Measurements from ENCODE around the gene GRID1. TPM values are rescaled to one million over a fixed set of nuclear protein-coding genes. Genes with fewer than 3 reads are reported as not detected.

The GRID1 gene
- total and polyA plus RNA-seq, 5 donors from 2014 or later: not detected

- no peaks in the 10 kb centered on the region for H3K4me1 ChIP-seq (ENCODE audit: control insufficient read depth, insufficient read depth, low read length, poor library complexity, severe bottlenecking)
- no peaks in the 10 kb centered on the region for H3K36me3 ChIP-seq (ENCODE audit: control insufficient read depth, insufficient read depth, low read length)
- no peak overlapping the region for H3K4me3 ChIP-seq (ENCODE audit: low read depth, low read length)
- ATAC-seq (ENCODE audit: low read depth in 2 of 2): no peak
- Mint-ChIP-seq H3K27ac (no peak overlapping the region), H3K9me3 (peaks cover 0 to 17% (median 2%) of the 10 kb centered on the region in 7 donors), H3K4me3 (no peak overlapping the region), H3K36me3 (no peaks in the 10 kb centered on the region), H3K27me3 (no peaks in the 10 kb centered on the region), H3K4me1 (no peaks in the 10 kb centered on the region)
- H3K27ac ChIP-seq (ENCODE audit: insufficient read depth, low read length, poor library complexity, severe bottlenecking): no peak overlapping the region
- no peak for DNase-seq
- H3K27me3 ChIP-seq (ENCODE audit: control insufficient read depth, insufficient read depth, low read length): no peaks in the 10 kb centered on the region
- H3K9me3 ChIP-seq (ENCODE audit: control insufficient read depth in 2 of 2, low read length in 2 of 2): no peaks in the 10 kb centered on the region
Measured at GRCh38 chr10:86283466-86284287, 82.9 kb downstream of the GRID1 start.

- Mint-ChIP-seq H3K27me3 (no peaks in the 10 kb centered on the region), H3K4me1 (no peaks in the 10 kb centered on the region), H3K9me3 (peaks cover 0 to 22% (median 2%) of the 10 kb centered on the region in 7 donors), H3K36me3 (no peaks in the 10 kb centered on the region), H3K27ac (no peak overlapping the region), H3K4me3 (no peak overlapping the region)
- Histone ChIP-seq H3K27ac (ENCODE audit: insufficient read depth, low read length, poor library complexity, severe bottlenecking) (no peak overlapping the region), H3K9me3 (ENCODE audit: control insufficient read depth in 2 of 2, low read length in 2 of 2) (no peaks in the 10 kb centered on the region), H3K36me3 (ENCODE audit: control insufficient read depth, insufficient read depth, low read length) (no peaks in the 10 kb centered on the region), H3K4me3 (ENCODE audit: low read depth, low read length) (no peak overlapping the region), H3K27me3 (ENCODE audit: control insufficient read depth, insufficient read depth, low read length) (no peaks in the 10 kb centered on the region), H3K4me1 (ENCODE audit: control insufficient read depth, insufficient read depth, low read length, poor library complexity, severe bottlenecking) (no peaks in the 10 kb centered on the region)
- ATAC-seq (ENCODE audit: low read depth in 2 of 2) (no peak), DNase-seq (no peak)
Measured at GRCh38 chr10:86282664-86283465, 83.7 kb downstream of the GRID1 start.

DNA sequence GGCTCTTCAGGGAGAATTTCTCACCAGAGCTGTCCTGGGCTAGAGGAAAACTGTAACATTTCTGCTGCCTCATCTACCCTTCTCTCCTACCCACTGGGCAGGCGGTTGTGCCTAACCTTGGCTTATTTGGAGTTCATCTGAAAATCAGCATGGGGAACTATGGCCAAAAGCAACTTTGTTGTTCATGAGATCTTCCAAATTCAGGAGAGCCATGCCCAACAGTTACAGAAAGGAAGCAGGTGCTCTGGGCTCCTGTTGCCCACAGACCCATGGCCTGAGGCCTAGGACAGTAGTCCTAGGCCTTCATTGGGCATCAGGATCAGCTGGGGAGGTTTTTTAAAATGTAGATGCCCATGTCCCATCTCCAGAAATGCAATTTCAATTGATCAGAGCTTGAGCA lies 85.2 kb downstream of the GRID1 start:
- Mint-ChIP-seq H3K27ac (no peak overlapping the region), H3K4me3 (no peak overlapping the region), H3K27me3 (no peaks in the 10 kb centered on the region), H3K4me1 (no peaks in the 10 kb centered on the region), H3K9me3 (peaks cover 0 to 22% (median 5%) of the 10 kb centered on the region in 7 donors), H3K36me3 (no peaks in the 10 kb centered on the region)
- Histone ChIP-seq H3K4me1 (ENCODE audit: control insufficient read depth, insufficient read depth, low read length, poor library complexity, severe bottlenecking) (no peaks in the 10 kb centered on the region), H3K27me3 (ENCODE audit: control insufficient read depth, insufficient read depth, low read length) (no peaks in the 10 kb centered on the region), H3K27ac (ENCODE audit: insufficient read depth, low read length, poor library complexity, severe bottlenecking) (no peak overlapping the region), H3K36me3 (ENCODE audit: control insufficient read depth, insufficient read depth, low read length) (no peaks in the 10 kb centered on the region), H3K9me3 (ENCODE audit: control insufficient read depth in 2 of 2, low read length in 2 of 2) (peaks cover 2 to 4% of the 10 kb centered on the region in 2 experiments), H3K4me3 (ENCODE audit: low read depth, low read length) (no peak overlapping the region)
- DNase-seq (no peak), ATAC-seq (ENCODE audit: low read depth in 2 of 2) (no peak)

DNA sequence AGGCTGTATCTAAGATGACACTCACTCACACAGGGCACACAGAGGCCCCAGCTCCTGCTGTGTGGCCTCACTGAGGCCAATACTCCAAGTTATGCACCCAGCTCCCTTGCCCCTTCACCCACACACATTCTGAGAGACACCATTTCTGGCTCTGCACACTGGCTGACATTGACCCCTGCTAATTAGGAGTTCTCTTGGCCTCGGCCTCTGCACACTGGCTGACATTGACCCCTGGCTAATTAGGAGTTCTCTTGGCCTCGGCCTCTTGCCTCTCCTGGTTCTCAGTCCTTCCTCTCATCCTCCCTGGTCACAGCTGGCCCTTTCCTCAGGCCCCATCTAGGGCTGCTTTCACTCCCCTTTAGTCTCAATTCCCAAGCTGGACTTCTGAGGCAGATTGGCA lies 97.3 kb downstream of the GRID1 start:
- Mint-ChIP-seq H3K4me1 (no peaks in the 10 kb centered on the region), H3K4me3 (no peak overlapping the region), H3K36me3 (no peaks in the 10 kb centered on the region), H3K9me3 (peaks cover 0 to 5% (median 2%) of the 10 kb centered on the region in 7 donors), H3K27ac (no peak overlapping the region), H3K27me3 (no peaks in the 10 kb centered on the region)
- H3K36me3 ChIP-seq (ENCODE audit: control insufficient read depth, insufficient read depth, low read length): no peaks in the 10 kb centered on the region
- no peak for DNase-seq
- no peaks in the 10 kb centered on the region for H3K27me3 ChIP-seq (ENCODE audit: control insufficient read depth, insufficient read depth, low read length)
- no peaks in the 10 kb centered on the region for H3K9me3 ChIP-seq (ENCODE audit: control insufficient read depth in 2 of 2, low read length in 2 of 2)
- H3K4me1 ChIP-seq (ENCODE audit: control insufficient read depth, insufficient read depth, low read length, poor library complexity, severe bottlenecking): no peaks in the 10 kb centered on the region
- no peak overlapping the region for H3K4me3 ChIP-seq (ENCODE audit: low read depth, low read length)
- no peak for ATAC-seq (ENCODE audit: low read depth in 2 of 2)
- H3K27ac ChIP-seq (ENCODE audit: insufficient read depth, low read length, poor library complexity, severe bottlenecking): no peak overlapping the region

DNA sequence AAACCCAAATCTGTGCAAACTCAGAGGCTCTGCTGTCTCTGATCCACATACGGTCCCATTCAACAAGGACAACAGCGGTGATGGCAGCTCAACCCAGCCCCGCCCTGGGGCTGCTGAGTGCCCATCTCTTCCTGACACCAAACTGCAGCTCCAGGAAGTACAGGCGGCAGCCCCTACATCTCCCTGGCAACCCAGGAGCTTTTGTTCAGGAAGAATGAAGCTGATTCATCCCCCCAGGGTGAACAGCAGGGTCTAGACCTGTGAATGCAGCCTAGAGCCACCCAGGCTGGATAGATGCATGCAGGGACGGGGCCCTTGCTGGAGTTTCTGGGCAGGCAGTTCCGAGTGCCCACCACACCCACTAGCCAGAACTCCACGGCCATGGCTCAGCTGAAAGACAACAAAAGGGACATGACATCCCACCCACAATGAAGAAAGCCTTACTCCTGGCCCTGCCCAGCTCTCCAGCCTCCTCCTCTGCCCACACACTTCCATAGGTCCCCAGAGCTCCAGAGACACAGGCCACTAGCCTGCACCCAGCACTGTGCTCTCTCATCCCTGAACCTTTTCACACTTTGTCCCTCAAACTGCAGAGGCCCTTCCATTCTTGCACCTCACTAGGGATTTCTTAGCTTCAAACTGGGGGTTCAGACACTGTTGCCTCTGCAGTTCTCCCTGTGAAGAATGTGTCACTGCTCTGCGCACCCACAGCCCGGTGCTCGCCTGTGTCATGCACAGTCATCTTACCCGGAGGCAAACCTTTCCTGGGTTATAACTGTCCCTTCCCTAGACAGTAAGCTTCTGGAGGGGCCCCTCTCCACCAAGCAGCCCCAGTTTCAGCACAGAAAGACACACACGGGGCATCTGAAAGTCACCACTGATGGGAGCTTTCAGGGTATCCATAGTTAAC lies 99.1 kb downstream of the GRID1 start:
- H3K27me3 ChIP-seq (ENCODE audit: control insufficient read depth, insufficient read depth, low read length): no peaks in the 10 kb centered on the region
- H3K36me3 Mint-ChIP-seq: no peaks in the 10 kb centered on the region
- peaks cover 5% of the 10 kb centered on the region for H3K27me3 Mint-ChIP-seq
- no peak overlapping the region for H3K27ac ChIP-seq (ENCODE audit: insufficient read depth, low read length, poor library complexity, severe bottlenecking)
- no peaks in the 10 kb centered on the region for H3K9me3 ChIP-seq (ENCODE audit: control insufficient read depth in 2 of 2, low read length in 2 of 2)
- H3K4me1 ChIP-seq (ENCODE audit: control insufficient read depth, insufficient read depth, low read length, poor library complexity, severe bottlenecking): no peaks in the 10 kb centered on the region
- no peaks in the 10 kb centered on the region for H3K36me3 ChIP-seq (ENCODE audit: control insufficient read depth, insufficient read depth, low read length)
- peaks cover 0 to 1% (median 0%) of the 10 kb centered on the region in 4 donors for H3K4me1 Mint-ChIP-seq
- no peak overlapping the region for H3K4me3 Mint-ChIP-seq
- DNase-seq (no peak), ATAC-seq (ENCODE audit: low read depth in 2 of 2) (no peak)
- H3K27ac Mint-ChIP-seq: no peak overlapping the region
- peaks cover 0 to 5% (median 2%) of the 10 kb centered on the region in 7 donors for H3K9me3 Mint-ChIP-seq
- no peak overlapping the region for H3K4me3 ChIP-seq (ENCODE audit: low read depth, low read length)

DNA sequence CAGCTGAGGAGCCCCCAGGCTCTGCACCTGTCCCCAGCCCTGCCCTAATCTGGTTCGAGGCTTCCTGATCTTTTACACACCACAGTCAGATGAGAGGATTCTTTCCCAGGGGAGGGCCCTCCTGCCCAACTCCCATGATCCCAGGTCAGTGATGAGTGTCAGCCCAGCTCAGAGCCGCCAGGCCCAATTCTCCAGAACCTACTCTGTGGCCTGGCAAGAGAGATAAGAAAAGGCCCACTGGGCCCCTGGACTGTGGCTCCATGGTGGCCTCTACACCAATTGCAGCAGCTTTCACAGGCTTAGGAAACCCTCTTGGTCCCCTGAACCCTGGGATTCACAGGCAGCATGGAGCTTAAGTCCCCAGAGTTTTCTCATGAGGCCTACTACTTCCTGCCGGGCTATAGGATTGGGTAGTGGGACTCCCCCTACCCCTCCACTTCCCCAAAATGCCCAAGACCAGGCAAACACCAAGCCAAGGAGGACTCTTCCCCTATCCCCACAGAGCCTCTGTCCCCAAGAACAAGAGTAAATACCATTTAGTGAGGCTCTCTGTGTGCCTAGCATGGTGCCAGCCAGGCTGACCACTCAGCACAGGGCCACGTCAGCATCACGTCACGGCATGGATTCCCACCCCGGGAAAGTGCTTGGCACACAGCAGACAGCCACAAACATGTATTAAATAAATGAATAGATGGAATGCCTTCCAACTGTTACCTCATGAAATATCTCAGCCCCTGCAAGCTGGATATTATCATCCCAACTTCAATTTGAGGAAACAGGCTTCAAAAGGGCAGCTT lies 100.0 kb downstream of the GRID1 start:
- Histone ChIP-seq H3K4me1 (ENCODE audit: control insufficient read depth, insufficient read depth, low read length, poor library complexity, severe bottlenecking) (no peaks in the 10 kb centered on the region), H3K36me3 (ENCODE audit: control insufficient read depth, insufficient read depth, low read length) (no peaks in the 10 kb centered on the region), H3K27ac (ENCODE audit: insufficient read depth, low read length, poor library complexity, severe bottlenecking) (no peak overlapping the region), H3K4me3 (ENCODE audit: low read depth, low read length) (no peak overlapping the region), H3K9me3 (ENCODE audit: control insufficient read depth in 2 of 2, low read length in 2 of 2) (no peaks in the 10 kb centered on the region), H3K27me3 (ENCODE audit: control insufficient read depth, insufficient read depth, low read length) (no peaks in the 10 kb centered on the region)
- peak overlapping the region in 1 of 3 donors; percentile 55 for H3K27ac Mint-ChIP-seq
- H3K27me3 Mint-ChIP-seq: peaks cover 5% of the 10 kb centered on the region
- no peak for ATAC-seq (ENCODE audit: low read depth in 2 of 2)
- H3K9me3 Mint-ChIP-seq: peaks cover 0 to 5% (median 2%) of the 10 kb centered on the region in 7 donors
- H3K4me1 Mint-ChIP-seq: peaks cover 0 to 7% (median 0%) of the 10 kb centered on the region in 4 donors
- no peak overlapping the region for H3K4me3 Mint-ChIP-seq
- no peaks in the 10 kb centered on the region for H3K36me3 Mint-ChIP-seq
- DNase-seq: no peak

DNA sequence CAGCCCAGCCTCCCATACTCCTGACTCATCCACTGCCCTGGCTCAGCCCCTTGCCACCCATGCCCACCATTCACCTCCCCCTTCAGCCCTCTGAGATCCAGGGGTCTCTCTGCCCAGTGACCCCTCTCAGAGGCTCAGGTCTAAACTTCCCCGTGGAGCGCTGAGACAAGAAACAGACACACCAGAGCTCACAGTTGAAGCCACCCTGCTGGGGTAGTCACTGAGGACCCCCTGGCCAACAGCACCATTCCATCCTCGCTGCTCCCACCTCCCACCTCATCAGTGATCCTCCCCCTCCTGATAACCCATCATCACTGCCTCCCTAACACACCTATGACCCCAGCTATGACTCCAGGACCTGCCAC lies 100.7 kb downstream of the GRID1 start:
- Histone ChIP-seq H3K27me3 (ENCODE audit: control insufficient read depth, insufficient read depth, low read length) (no peaks in the 10 kb centered on the region), H3K4me3 (ENCODE audit: low read depth, low read length) (no peak overlapping the region), H3K36me3 (ENCODE audit: control insufficient read depth, insufficient read depth, low read length) (no peaks in the 10 kb centered on the region), H3K27ac (ENCODE audit: insufficient read depth, low read length, poor library complexity, severe bottlenecking) (no peak overlapping the region), H3K4me1 (ENCODE audit: control insufficient read depth, insufficient read depth, low read length, poor library complexity, severe bottlenecking) (no peaks in the 10 kb centered on the region), H3K9me3 (ENCODE audit: control insufficient read depth in 2 of 2, low read length in 2 of 2) (no peaks in the 10 kb centered on the region)
- Mint-ChIP-seq H3K4me1 (peaks cover 0 to 10% (median 0%) of the 10 kb centered on the region in 4 donors), H3K9me3 (peaks cover 0 to 2% (median 0%) of the 10 kb centered on the region in 7 donors), H3K27ac (no peak overlapping the region), H3K36me3 (no peaks in the 10 kb centered on the region), H3K27me3 (peaks cover 5% of the 10 kb centered on the region), H3K4me3 (no peak overlapping the region)
- DNase-seq: no peak
- no peak for ATAC-seq (ENCODE audit: low read depth in 2 of 2)

All from CD4-positive, CD25-positive, alpha-beta regulatory T cell (primary cell).